Common myeloid progenitor, CD34-positive (primary cell): ENCODE measurements around the gene ZNF212.

Experiments used
- CTCF ChIA-PET: fragments of 350-600 bp; sonication (Branson Sonifier 250); formaldehyde crosslinking; loops from one replicate; lab custom pipeline; 2021; ENCODE audit warnings: antibody characterized with exemption; lab: Charles Lee
- POLR2A ChIA-PET: fragments of 350-600 bp; sonication (Branson Sonifier 250); formaldehyde crosslinking; loops from one replicate; lab custom pipeline; 2021; ENCODE audit warnings: antibody characterized with exemption; lab: Charles Lee
- DNase-seq, 3 donors: peaks; one replicate each; pipeline versions ENCODE4 v3.0.0 to v3.0.0-alpha.2; 2013
- H3K27ac ChIP-seq, 2 experiments: 1 replicate in 1 of 2; 2 replicates in 1 of 2; pipeline ENCODE4 v1.7.0; 2013; ENCODE audit warnings: inconsistent platforms in 2 of 2, low read length in 2 of 2, mild to moderate bottlenecking in 2 of 2, low read depth in 1 of 2, moderate library complexity in 1 of 2; ENCODE audit not compliant: severe bottlenecking in 2 of 2, insufficient read depth in 1 of 2, poor library complexity in 1 of 2
- H3K27me3 ChIP-seq, 5 experiments: replicated peaks in 2 of 5; 1 replicate in 3 of 5; 2 replicates in 2 of 5; pipeline versions ENCODE4 v1.6.1 to v1.7.0; 2013; ENCODE audit warnings: low read length in 4 of 5, mild to moderate bottlenecking in 2 of 5, moderate library complexity in 2 of 5, inconsistent platforms in 1 of 5; ENCODE audit not compliant: insufficient read depth in 5 of 5, control insufficient read depth in 4 of 5
- H3K36me3 ChIP-seq, 4 experiments: 1 replicate in 2 of 4; 2 replicates in 2 of 4; pipeline versions ENCODE4 v1.6.1 to v1.7.0; 2013; ENCODE audit warnings: low read length in 3 of 4, control low read depth in 1 of 4, mild to moderate bottlenecking in 1 of 4; ENCODE audit not compliant: control insufficient read depth in 4 of 4, insufficient read depth in 4 of 4
- H3K4me1 ChIP-seq, 4 experiments: 1 replicate in 3 of 4; 2 replicates in 1 of 4; pipeline versions ENCODE4 v1.6.1 to v1.7.1; 2013; ENCODE audit warnings: low read length in 3 of 4, mild to moderate bottlenecking in 3 of 4, control low read depth in 1 of 4, inconsistent platforms in 1 of 4, moderate library complexity in 1 of 4; ENCODE audit not compliant: control insufficient read depth in 4 of 4, insufficient read depth in 4 of 4; ENCODE audit errors: control extremely low read depth in 1 of 4
- H3K4me3 ChIP-seq, 7 experiments: 1 replicate in 4 of 7; 2 replicates in 3 of 7; pipeline versions ENCODE4 v1.5.1 to v1.7.0; 2013; ENCODE audit warnings: mild to moderate bottlenecking in 7 of 7, low read length in 6 of 7, moderate library complexity in 6 of 7, inconsistent platforms in 2 of 7, low read depth in 2 of 7, control low read depth in 1 of 7; ENCODE audit not compliant: insufficient read depth in 4 of 7, control insufficient read depth in 1 of 7; ENCODE audit errors: extremely low read depth in 1 of 7
- H3K9me3 ChIP-seq, 5 experiments: 1 replicate in 4 of 5; 2 replicates in 1 of 5; pipeline versions ENCODE4 v1.6.1 to v1.7.1; 2013; ENCODE audit warnings: low read length in 4 of 5, mild to moderate bottlenecking in 2 of 5, inconsistent platforms in 1 of 5, low read depth in 1 of 5, moderate library complexity in 1 of 5; ENCODE audit not compliant: control insufficient read depth in 4 of 5, insufficient read depth in 2 of 5; ENCODE audit errors: control extremely low read depth in 1 of 5
- WGBS: methylation state at CpG from one replicate; pipeline ENCODE4 v1.1.5; 2013; ENCODE audit not compliant: insufficient coverage; 5-methylcytosine and 5-hydroxymethylcytosine counted together

Gene ZNF212

DNA sequence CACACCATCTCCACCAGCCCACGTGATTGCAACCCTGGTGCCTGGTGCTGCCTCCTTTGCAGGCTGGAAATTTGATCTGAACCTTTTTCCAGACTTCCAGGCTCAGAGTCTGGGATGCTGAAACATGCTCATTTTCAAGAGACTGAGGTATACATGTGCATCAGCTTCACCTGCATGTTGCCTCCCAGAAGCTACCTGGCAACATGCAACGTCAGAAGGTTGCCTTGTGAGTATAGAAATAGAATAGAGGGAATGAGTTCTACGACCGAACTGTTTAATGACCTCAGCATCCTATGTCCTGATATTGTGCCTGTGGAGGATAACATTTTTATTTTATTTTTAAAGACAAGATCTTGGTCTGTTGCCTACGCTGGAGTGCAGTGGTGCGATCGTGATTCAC lies 1.9 kb upstream of the ZNF212 start:
- CTCF ChIA-PET: no interaction called here
- no peaks in the 10 kb centered on the region for H3K36me3 ChIP-seq
- H3K27ac ChIP-seq: no peak overlapping the region
- no peak for DNase-seq
- H3K4me1 ChIP-seq: peaks cover 6 to 11% (median 11%) of the 10 kb centered on the region in 4 experiments
- H3K4me3 ChIP-seq: no peak overlapping the region
- POLR2A ChIA-PET: no interaction called here
- H3K27me3 ChIP-seq: peaks cover 0 to 4% (median 1%) of the 10 kb centered on the region in 5 experiments
- 81% methylated on average over 4 of the region's 7 CpGs for WGBS
- peaks cover 0 to under 1% (median 0%) of the 10 kb centered on the region in 5 experiments for H3K9me3 ChIP-seq

DNA sequence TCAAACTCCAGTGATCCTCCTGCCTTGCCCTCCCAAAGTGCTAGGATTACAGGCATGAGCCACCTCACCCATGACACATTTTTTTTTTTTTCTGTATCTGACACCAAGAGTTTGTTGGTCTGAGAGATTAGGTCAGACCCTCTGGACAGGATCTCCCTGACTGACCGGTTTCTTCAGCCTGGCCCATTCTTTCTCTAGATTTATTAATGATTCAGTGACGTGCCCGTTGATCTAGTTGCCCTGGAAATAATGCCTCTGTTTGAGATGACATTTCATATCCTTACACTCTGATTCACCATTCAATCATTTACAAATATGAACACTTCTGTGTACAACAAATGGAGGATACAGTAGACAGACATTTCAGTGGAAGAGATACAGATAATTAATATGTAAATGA lies 1.4 kb upstream of the ZNF212 start:
- ChIA-PET POLR2A (no interaction called here), CTCF (no interaction called here)
- Histone ChIP-seq H3K27me3 (peaks cover 0 to 4% (median 1%) of the 10 kb centered on the region in 5 experiments), H3K9me3 (peaks cover 0 to 3% (median 0%) of the 10 kb centered on the region in 5 experiments), H3K4me3 (no peak overlapping the region), H3K36me3 (no peaks in the 10 kb centered on the region), H3K4me1 (peaks cover 6 to 11% (median 11%) of the 10 kb centered on the region in 4 experiments), H3K27ac (no peak overlapping the region)
- DNase-seq: no peak
- WGBS: 90% methylated on average over 2 of the region's 3 CpGs

DNA sequence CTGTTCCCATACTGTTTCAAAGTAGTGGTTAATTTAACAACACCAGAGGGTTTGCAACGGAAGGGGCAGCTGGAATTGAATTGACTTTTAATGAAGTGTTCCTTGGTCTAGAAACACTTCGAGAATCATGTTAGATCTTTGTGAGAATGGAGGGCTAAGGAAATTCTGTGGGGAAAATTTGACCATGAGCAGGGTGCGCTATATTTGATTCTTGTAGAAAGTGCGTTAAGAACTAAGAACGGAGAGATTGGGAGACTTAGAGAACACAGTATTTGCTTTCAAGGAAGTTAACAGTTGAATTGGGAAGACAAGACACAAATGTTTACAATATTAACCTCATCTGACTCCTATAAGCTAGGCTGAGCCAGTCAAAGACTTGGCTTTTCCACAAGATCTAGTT lies 1.2 kb downstream of the ZNF212 start:
- no peak for DNase-seq
- H3K27me3 ChIP-seq: peaks cover 0 to 4% (median 1%) of the 10 kb centered on the region in 5 experiments
- peaks cover 0 to 3% (median 0%) of the 10 kb centered on the region in 5 experiments for H3K9me3 ChIP-seq
- CTCF ChIA-PET: interaction anchor here (0.7 to 3.4 kb wide), 3 partner anchors 9 to 45 kb away, joined by 3 to 10 read pairs (median 3); partner anchors contain the start of genes ZNF282 and ZNF783
- peaks cover 6 to 16% (median 15%) of the 10 kb centered on the region in 4 experiments for H3K4me1 ChIP-seq
- H3K36me3 ChIP-seq: no peaks in the 10 kb centered on the region
- 83% methylated on average over 4 of the region's 5 CpGs for WGBS
- POLR2A ChIA-PET: no interaction called here
- H3K27ac ChIP-seq: peak overlapping the region in 1 of 2 experiments; percentile 91
- peak overlapping the region in 6 of 7 experiments; percentile 91 to 98 (median 96) for H3K4me3 ChIP-seq

DNA sequence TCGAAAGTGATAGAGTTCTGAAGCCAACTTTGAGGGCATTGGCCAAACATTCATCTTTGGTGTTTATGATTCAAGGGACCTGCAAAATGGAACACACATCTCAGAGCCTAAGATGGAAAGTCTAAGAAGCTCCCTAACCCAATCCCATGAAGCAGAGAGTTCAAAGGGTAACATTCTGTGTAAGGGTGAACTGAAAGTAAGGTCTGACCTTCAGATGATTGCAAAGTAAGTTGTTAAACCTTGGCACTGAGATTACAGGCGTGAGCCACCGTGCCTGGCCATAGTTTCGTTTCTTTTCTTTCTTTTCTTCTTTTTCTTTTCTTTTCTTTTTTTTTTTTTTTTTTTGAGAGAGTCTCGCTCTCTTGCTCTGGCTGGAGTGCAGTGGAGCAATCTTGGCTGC lies 2.2 kb downstream of the ZNF212 start:
- ChIA-PET POLR2A (interaction anchor here (0.8 kb wide), 1 partner anchor 1608 kb away, joined by 3 read pairs; no protein-coding TSS in a partner anchor), CTCF (interaction anchor here (0.8 to 3.4 kb wide), 4 partner anchors 9 to 46 kb away, joined by 3 to 10 read pairs (median 3); partner anchors contain the start of genes ZNF282 and ZNF783)
- H3K4me3 ChIP-seq: no peak overlapping the region
- DNase-seq: no peak
- H3K27ac ChIP-seq: no peak overlapping the region
- WGBS: 100% methylated on average over 2 of the region's 5 CpGs
- H3K9me3 ChIP-seq: peaks cover 0 to 3% (median 0%) of the 10 kb centered on the region in 5 experiments
- peaks cover 0 to 4% (median 0%) of the 10 kb centered on the region in 5 experiments for H3K27me3 ChIP-seq
- peaks cover 6 to 16% (median 15%) of the 10 kb centered on the region in 4 experiments for H3K4me1 ChIP-seq
- H3K36me3 ChIP-seq: no peaks in the 10 kb centered on the region

DNA sequence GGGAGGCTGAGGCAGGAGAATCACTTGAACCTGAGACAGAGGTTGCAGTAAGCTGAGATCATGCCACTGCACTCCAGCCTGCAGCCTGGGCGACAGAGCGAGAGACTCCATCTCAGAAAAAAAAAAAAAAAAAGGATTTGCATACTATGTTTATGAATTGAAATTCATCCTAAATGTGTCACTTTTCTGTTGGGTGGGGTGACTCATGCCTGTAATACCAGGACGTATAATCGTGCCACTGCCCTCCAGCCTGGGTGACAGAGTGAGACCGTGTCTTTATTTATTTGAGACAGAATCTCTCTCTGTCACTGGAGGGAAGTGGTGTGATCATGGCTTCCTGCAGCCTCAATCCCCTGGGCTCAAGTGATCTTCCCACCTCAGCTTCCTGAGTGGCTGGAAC lies 5.8 kb downstream of the ZNF212 start:
- 19% methylated on average over 3 of the region's 5 CpGs for WGBS
- no peak overlapping the region for H3K4me3 ChIP-seq
- peaks cover 0 to 3% (median 0%) of the 10 kb centered on the region in 5 experiments for H3K9me3 ChIP-seq
- POLR2A ChIA-PET: no interaction called here
- H3K4me1 ChIP-seq: peaks cover 6 to 13% (median 12%) of the 10 kb centered on the region in 4 experiments
- H3K27ac ChIP-seq: peak overlapping the region in 1 of 2 experiments; percentile 0
- DNase-seq: peak in 2 of 3 donors; percentile 48 to 64
- peaks cover 4 to 6% (median 4%) of the 10 kb centered on the region in 4 experiments for H3K36me3 ChIP-seq
- CTCF ChIA-PET: interaction anchor here (1.5 kb wide), 1 partner anchor 17 kb away, joined by 4 read pairs; the partner anchor contains the start of gene ZNF783
- no peaks in the 10 kb centered on the region for H3K27me3 ChIP-seq

DNA sequence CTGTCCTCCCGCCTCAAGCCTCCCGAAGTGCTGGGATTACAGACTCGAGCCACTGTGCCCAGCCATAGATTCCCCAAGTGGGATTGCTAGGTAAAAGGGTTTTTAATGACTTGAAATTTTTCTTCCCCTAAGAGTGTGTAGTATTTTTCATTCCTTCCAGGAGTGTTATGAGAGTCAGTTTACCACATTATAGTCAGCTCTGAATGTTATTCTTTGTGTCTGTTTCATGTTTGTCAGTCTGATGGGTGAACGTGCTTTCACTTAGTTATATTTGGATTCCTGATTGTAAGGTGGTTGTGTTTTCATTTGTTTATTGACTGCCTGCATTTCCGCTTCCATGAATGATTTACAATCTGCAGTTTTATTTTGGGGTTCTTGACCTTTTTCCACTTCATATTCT lies 6.3 kb downstream of the ZNF212 start:
- ChIA-PET CTCF (interaction anchor here (1.5 kb wide), 1 partner anchor 16 kb away, joined by 4 read pairs; the partner anchor contains the start of gene ZNF783), POLR2A (no interaction called here)
- peaks cover 1 to 8% (median 7%) of the 10 kb centered on the region in 4 experiments for H3K4me1 ChIP-seq
- no peak for DNase-seq
- 90% methylated on average over 2 of the region's 5 CpGs for WGBS
- peaks cover 4 to 9% (median 8%) of the 10 kb centered on the region in 4 experiments for H3K36me3 ChIP-seq
- peak overlapping the region in 1 of 2 experiments; percentile 0 for H3K27ac ChIP-seq
- H3K9me3 ChIP-seq: peaks cover 0 to 3% (median 0%) of the 10 kb centered on the region in 5 experiments
- no peak overlapping the region for H3K4me3 ChIP-seq
- H3K27me3 ChIP-seq: no peaks in the 10 kb centered on the region

DNA sequence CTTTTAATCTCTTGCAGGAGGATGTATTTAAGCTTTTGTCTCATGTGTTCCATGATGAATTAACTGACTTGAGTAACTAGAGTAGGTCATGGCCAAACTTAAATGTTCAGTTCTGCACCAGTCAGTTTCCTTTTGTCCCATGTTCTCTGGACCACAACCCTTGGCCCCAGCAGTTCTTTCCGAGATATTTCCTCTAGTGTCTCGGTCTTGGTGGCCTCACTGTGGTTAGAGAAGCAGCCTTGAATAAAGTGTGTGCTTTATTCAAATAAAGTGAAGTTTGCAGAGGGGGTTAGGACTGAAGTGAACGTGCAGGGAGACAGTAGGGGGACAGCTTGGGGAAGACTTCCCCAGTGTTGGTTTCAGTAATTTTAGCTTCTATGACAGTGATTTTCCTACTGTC lies 9.3 kb downstream of the ZNF212 start:
- Histone ChIP-seq H3K4me1 (peaks cover 0 to 5% (median 4%) of the 10 kb centered on the region in 4 experiments), H3K4me3 (no peak overlapping the region), H3K36me3 (peaks cover 15 to 33% (median 29%) of the 10 kb centered on the region in 4 experiments), H3K9me3 (no peaks in the 10 kb centered on the region), H3K27ac (no peak overlapping the region), H3K27me3 (no peaks in the 10 kb centered on the region)
- DNase-seq: no peak
- POLR2A ChIA-PET: no interaction called here
- 77% methylated on average over 3 of the region's 3 CpGs for WGBS
- CTCF ChIA-PET: interaction anchor here (0.9 to 2.6 kb wide), 4 partner anchors 9 to 36 kb away, joined by 3 to 10 read pairs (median 3); partner anchors contain the start of gene ZNF783
